ENCODE results near the gene RNU1-2.

- TF ChIP-seq, protein P1, sequence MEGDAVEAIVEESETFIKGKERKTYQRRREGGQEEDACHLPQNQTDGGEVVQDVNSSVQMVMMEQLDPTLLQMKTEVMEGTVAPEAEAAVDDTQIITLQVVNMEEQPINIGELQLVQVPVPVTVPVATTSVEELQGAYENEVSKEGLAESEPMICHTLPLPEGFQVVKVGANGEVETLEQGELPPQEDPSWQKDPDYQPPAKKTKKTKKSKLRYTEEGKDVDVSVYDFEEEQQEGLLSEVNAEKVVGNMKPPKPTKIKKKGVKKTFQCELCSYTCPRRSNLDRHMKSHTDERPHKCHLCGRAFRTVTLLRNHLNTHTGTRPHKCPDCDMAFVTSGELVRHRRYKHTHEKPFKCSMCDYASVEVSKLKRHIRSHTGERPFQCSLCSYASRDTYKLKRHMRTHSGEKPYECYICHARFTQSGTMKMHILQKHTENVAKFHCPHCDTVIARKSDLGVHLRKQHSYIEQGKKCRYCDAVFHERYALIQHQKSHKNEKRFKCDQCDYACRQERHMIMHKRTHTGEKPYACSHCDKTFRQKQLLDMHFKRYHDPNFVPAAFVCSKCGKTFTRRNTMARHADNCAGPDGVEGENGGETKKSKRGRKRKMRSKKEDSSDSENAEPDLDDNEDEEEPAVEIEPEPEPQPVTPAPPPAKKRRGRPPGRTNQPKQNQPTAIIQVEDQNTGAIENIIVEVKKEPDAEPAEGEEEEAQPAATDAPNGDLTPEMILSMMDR (IDR thresholded peaks at IDR 0.05): no peak
- no peak for TF ChIP-seq POLR2A (IDR thresholded peaks at IDR 0.05)
Measured at GRCh38 chr1:16938351-16939321, 42.9 kb downstream of the RNU1-2 start.
